HG02852 (cell line): ENCODE measurements around the gene FBH1.
A peak's percentile ranks its signal among the peaks of the same experiment; 100 is the strongest.
"Not testable (repeated sequence)": the region's sequence is repeated elsewhere in the genome, so short reads cannot be mapped to it uniquely, and the experiment has no call there.

ENCODE experiments used
- ATAC-seq: cut with Tn5 transposase; IDR thresholded peaks from one replicate; pipeline ENCODE4 v1.9.1; 2021; ENCODE audit warnings: mild to moderate bottlenecking, moderate library complexity; ENCODE audit not compliant: unreplicated experiment

Gene FBH1

GRCh38 chr10:5873515-5873995, 16.5 kb upstream of the FBH1 start:
- ATAC-seq, result peak; percentile 85

GRCh38 chr10:5876181-5876768, 13.8 kb upstream of the FBH1 start:
- ATAC-seq, result no peak

GRCh38 chr10:5877041-5877440, 13.0 kb upstream of the FBH1 start:
- not testable (repeated sequence) for ATAC-seq

GRCh38 chr10:5882961-5883360, 7.1 kb upstream of the FBH1 start:
- ATAC-seq, result no peak

- no peak for ATAC-seq
These were observed 4.4 kb upstream of the FBH1 start for GRCh38 chr10:5885619-5886018.

- ATAC-seq, result no peak
These were observed 3.0 kb upstream of the FBH1 start for GRCh38 chr10:5887029-5887428.

- no peak for ATAC-seq
These were observed 2.4 kb upstream of the FBH1 start for GRCh38 chr10:5887641-5888040.

- no peak for ATAC-seq
These were observed 1.7 kb upstream of the FBH1 start for GRCh38 chr10:5888351-5888750.

- peak; percentile 35 for ATAC-seq
These were observed 1.0 kb upstream of the FBH1 start for GRCh38 chr10:5888843-5889623.

GRCh38 chr10:5890452-5890915, 441 bp downstream of the FBH1 start:
- peak; percentile 2 for ATAC-seq

- ATAC-seq, result no peak
These were observed 966 bp downstream of the FBH1 start for GRCh38 chr10:5891009-5891408.

- no peak for ATAC-seq
These were observed 2.0 kb downstream of the FBH1 start for GRCh38 chr10:5892007-5892406.

- ATAC-seq, result no peak
These were observed 3.3 kb downstream of the FBH1 start for GRCh38 chr10:5893321-5893720.

GRCh38 chr10:5894403-5894802, 4.4 kb downstream of the FBH1 start:
- no peak for ATAC-seq

- no peak for ATAC-seq
These were observed 4.8 kb downstream of the FBH1 start for GRCh38 chr10:5894873-5895272.

GRCh38 chr10:5895365-5895764, 5.3 kb downstream of the FBH1 start:
- ATAC-seq, result no peak

GRCh38 chr10:5895804-5896203, 5.8 kb downstream of the FBH1 start:
- ATAC-seq, result peak; percentile 77

- ATAC-seq, result peak; percentile 19
These were observed 6.4 kb downstream of the FBH1 start for GRCh38 chr10:5896208-5897052.

- no peak for ATAC-seq
These were observed 7.0 kb downstream of the FBH1 start for GRCh38 chr10:5897053-5897340.

GRCh38 chr10:5897504-5897903, 7.5 kb downstream of the FBH1 start:
- no peak for ATAC-seq

- ATAC-seq, result no peak
These were observed 8.1 kb downstream of the FBH1 start for GRCh38 chr10:5898163-5898562.

- ATAC-seq, result no peak
These were observed 10.2 kb downstream of the FBH1 start for GRCh38 chr10:5900247-5900646.
